GM21528 (cell line): ENCODE data around the gene SNX24.

Source experiments
- ATAC-seq: cut with Tn5 transposase; IDR thresholded peaks from one replicate; pipeline ENCODE4 v1.9.1; 2021; ENCODE audit warnings: mild to moderate bottlenecking, moderate library complexity; ENCODE audit not compliant: unreplicated experiment, low FRiP score

The SNX24 gene

GRCh38 chr5:122999947-123000563 lies 154.6 kb downstream of the SNX24 start:
- peak; percentile 87 for ATAC-seq

GRCh38 chr5:123000731-123001130 lies 155.3 kb downstream of the SNX24 start:
- no peak for ATAC-seq

- ATAC-seq = no peak
Measured at GRCh38 chr5:123001808-123002207, 156.4 kb downstream of the SNX24 start.

GRCh38 chr5:123007182-123007581 lies 161.8 kb downstream of the SNX24 start:
- ATAC-seq = no peak

GRCh38 chr5:123007754-123008153 lies 162.3 kb downstream of the SNX24 start:
- ATAC-seq = no peak

GRCh38 chr5:123012321-123012720 lies 166.9 kb downstream of the SNX24 start:
- no peak for ATAC-seq

- ATAC-seq = no peak
Measured at GRCh38 chr5:123014689-123015088, 169.3 kb downstream of the SNX24 start.

GRCh38 chr5:123028222-123028621 lies 182.8 kb downstream of the SNX24 start:
- ATAC-seq = no peak

GRCh38 chr5:123033157-123033671 lies 187.8 kb downstream of the SNX24 start:
- ATAC-seq = no peak

- no peak for ATAC-seq
Measured at GRCh38 chr5:123035360-123035917, 190.0 kb downstream of the SNX24 start.

- ATAC-seq = peak; percentile 26
Measured at GRCh38 chr5:123035918-123036390, 190.5 kb downstream of the SNX24 start.

- peak; percentile 76 for ATAC-seq
Measured at GRCh38 chr5:123036391-123037103, 191.1 kb downstream of the SNX24 start, which contains the start of gene PPIC. PPIC (minus strand) TSS chr5:123036725; CDS start chr5:123036625, 100 bp downstream.

- ATAC-seq = no peak
Measured at GRCh38 chr5:123037104-123037418, 191.6 kb downstream of the SNX24 start.

GRCh38 chr5:123039673-123040072 lies 194.3 kb downstream of the SNX24 start:
- ATAC-seq = no peak

- ATAC-seq = no peak
Measured at GRCh38 chr5:123044926-123045617, 199.7 kb downstream of the SNX24 start.

- no peak for ATAC-seq
Measured at GRCh38 chr5:123046222-123046621, 200.8 kb downstream of the SNX24 start.

GRCh38 chr5:123047706-123048105 lies 202.3 kb downstream of the SNX24 start:
- no peak for ATAC-seq

- no peak for ATAC-seq
Measured at GRCh38 chr5:123051206-123051605, 205.8 kb downstream of the SNX24 start.
